A549 (cell line): ENCODE results near the gene SPACA6. TPM values are rescaled to one million over a fixed set of nuclear protein-coding genes. Genes with fewer than 3 reads are reported as not detected.

Experiments
- ATAC-seq, 2 experiments: fragments of 200-7000 bp in 1 of 2; fragments of >200 bp in 1 of 2; cut with Nextera tagmentation in 1 of 2; cut with Tn5 transposase in 1 of 2; 3 replicates each; pipeline versions ENCODE4 v1.8.0 to v1.9.1; 2018 to 2020; ENCODE audit warnings: mild to moderate bottlenecking in 1 of 2, moderate library complexity in 1 of 2
- CTCF ChIA-PET: fragments of 300-600 bp; sonication (Branson Sonifier 250); formaldehyde crosslinking; extraction: SDS; loops from one replicate; lab custom pipeline; 2021; ENCODE audit warnings: antibody characterized with exemption, inconsistent platforms; lab: Yijun Ruan, JAX
- POLR2A ChIA-PET: fragments of 350-600 bp; formaldehyde crosslinking; extraction: SDS; loops from one replicate; lab custom pipeline; 2021; ENCODE audit warnings: antibody characterized with exemption, inconsistent platforms; lab: Yijun Ruan, JAX
- DNase-seq, 2 experiments: peaks; one replicate each; pipeline versions ENCODE4 v3.0.0 to v3.0.0-alpha.2; 2011 to 2016; ENCODE audit warnings: low read depth in 1 of 2, low spot score in 1 of 2
- FAIRE-seq: peaks from 2 replicates; lab custom pipeline; 2011; peaks lifted over from hg19 to GRCh38; lab: Jason Lieb, UNC
- H3K27ac ChIP-seq, 2 experiments: fragments of >200 bp; sonication (Bioruptor Twin); formaldehyde crosslinking; 3 replicates each; pipeline ENCODE4 v1.5.1; 2016 to 2017
- H3K4me1 ChIP-seq: fragments of >200 bp; sonication (Bioruptor Twin); formaldehyde crosslinking; 3 replicates; pipeline ENCODE4 v1.6.1; 2016
- H3K4me2 ChIP-seq: fragments of >200 bp; sonication (Bioruptor Twin); formaldehyde crosslinking; 3 replicates; pipeline ENCODE4 v1.6.1; 2016
- H3K4me3 ChIP-seq: fragments of >200 bp; sonication (Bioruptor Twin); formaldehyde crosslinking; 3 replicates; pipeline ENCODE4 v1.5.1; 2016
- H3K9me3 ChIP-seq: fragments of >200 bp; sonication (Bioruptor Twin); formaldehyde crosslinking; 3 replicates; pipeline ENCODE4 v1.6.1; 2016
- BCL3 ChIP-seq: fragments of >200 bp; sonication (Bioruptor Twin); formaldehyde crosslinking; IDR thresholded peaks from 3 replicates; pipeline ENCODE4 v1.6.1; 2016
- CHD2 ChIP-seq: fragments of 150-350 bp; IDR thresholded peaks from 2 replicates; pipeline ENCODE4 v1.6.1; 2014; ENCODE audit warnings: low read length; ENCODE audit not compliant: partially characterized antibody
- CHD4 ChIP-seq: fragments of 200-600 bp; sonication (generic); IDR thresholded peaks from 2 replicates; pipeline ENCODE4 v1.6.1; 2016; ENCODE audit warnings: antibody characterized with exemption, mild to moderate bottlenecking, borderline replicate concordance
- ELK1 ChIP-seq: fragments of 150-350 bp; IDR thresholded peaks from 2 replicates; pipeline ENCODE4 v1.6.1; 2014; ENCODE audit warnings: low read depth, mild to moderate bottlenecking, low read length
- FOSL2 ChIP-seq, 2 experiments: fragments of 450-650 bp in 1 of 2; fragments of >200 bp in 1 of 2; sonication (Bioruptor Twin) in 1 of 2; formaldehyde crosslinking; IDR thresholded peaks; 2 replicates each; pipeline versions ENCODE4 v1.5.0 to v1.6.1; 2016 to 2020; ENCODE audit warnings: mild to moderate bottlenecking in 1 of 2, moderate library complexity in 1 of 2
- GATA3 ChIP-seq: IDR thresholded peaks from 2 replicates; pipeline ENCODE4 v1.6.1; 2012; ENCODE audit warnings: borderline replicate concordance
- HDAC2 ChIP-seq: fragments of 200-600 bp; sonication (generic); IDR thresholded peaks from 2 replicates; pipeline ENCODE4 v1.6.1; 2016
- HES2 ChIP-seq: fragments of >200 bp; sonication (Bioruptor Twin); formaldehyde crosslinking; IDR thresholded peaks from 2 replicates; pipeline ENCODE4 v1.6.1; 2016
- JUN ChIP-seq, 2 experiments: fragments of >200 bp; sonication (Bioruptor Twin); formaldehyde crosslinking; IDR thresholded peaks; 2 replicates in 1 of 2; 3 replicates in 1 of 2; pipeline ENCODE4 v1.6.1; 2016 to 2017
- KDM1A ChIP-seq: fragments of 200-600 bp; sonication (generic); IDR thresholded peaks from 2 replicates; pipeline ENCODE4 v1.6.1; 2016; ENCODE audit warnings: low read depth, mild to moderate bottlenecking
- NFE2L2 ChIP-seq: fragments of 150-350 bp; conservative IDR thresholded peaks from 2 replicates; pipeline ENCODE4 v1.6.1; 2014; ENCODE audit warnings: low read length
- PBX3 ChIP-seq: IDR thresholded peaks from 2 replicates; pipeline ENCODE4 v1.6.1; 2012
- POLR2A ChIP-seq: IDR thresholded peaks from 2 replicates; pipeline ENCODE4 v1.6.1; 2012; ENCODE audit warnings: mild to moderate bottlenecking, low read length
- RAD21 ChIP-seq, 2 experiments: fragments of >200 bp in 1 of 2; sonication (Bioruptor Twin) in 1 of 2; formaldehyde crosslinking in 1 of 2; IDR thresholded peaks in 1 of 2; conservative IDR thresholded peaks in 1 of 2; 2 replicates in 1 of 2; 3 replicates in 1 of 2; pipeline ENCODE4 v1.6.1; 2012 to 2018; ENCODE audit warnings: inconsistent platforms in 1 of 2
- RFX5 ChIP-seq: fragments of 450-650 bp; IDR thresholded peaks from 2 replicates; pipeline ENCODE4 v1.7.1; 2014; ENCODE audit warnings: antibody characterized with exemption, mild to moderate bottlenecking, moderate library complexity
- TP53 ChIP-seq: fragments of 250-450 bp; sonication (Bioruptor Pico); IDR thresholded peaks from 2 replicates; pipeline ENCODE4 v1.5.0; 2021; ENCODE audit warnings: mild to moderate bottlenecking, moderate library complexity
- USF2 ChIP-seq: fragments of 450-650 bp; IDR thresholded peaks from 2 replicates; pipeline ENCODE4 v1.6.1; 2014; ENCODE audit warnings: antibody characterized with exemption
- WGBS: methylation state at CpG from one replicate; pipeline ENCODE4 v1.1.6; 2017; ENCODE audit errors: missing lambda C conversion rate; 5-methylcytosine and 5-hydroxymethylcytosine counted together
- polyA plus RNA-seq, 4 experiments: library from polyadenylated mRNA; depleted of rRNA in 3 of 4; stranded (reverse); fragments of >200 nt; fragmentation: RNase III in 1 of 4; extraction: RNeasy Plus Mini Kit Qiagen cat#74134 plus additional on column Dnase treatment in 1 of 4; gene quantifications; 2 replicates in 3 of 4; 3 replicates in 1 of 4; pipeline ENCODE4 v1.2.3, GENCODE V29; 2011 to 2017

SPACA6 gene
- polyA plus RNA-seq, 2 of the 4 experiments (the other 2 are of a cell fraction), result 9.5 to 36.4 TPM

- no peak for DNase-seq
- Histone ChIP-seq H3K4me3 (no peak overlapping the region), H3K4me2 (no peak overlapping the region)
- WGBS, result 95% methylated on average over 5 of the region's 5 CpGs
- TF ChIP-seq HDAC2 (no peak), CHD4 (no peak), HES2 (no peak), GATA3 (no peak), NFE2L2 (no peak), USF2 (0 out of 2 replicates have a peak, but pooled peaks have one; percentile 16), RFX5 (no peak)
- TF ChIP-seq, all 56 proteins: peak for 1
- ChIA-PET CTCF (interaction anchor here (1.7 kb wide), 1 partner anchor 11 kb away, joined by 6 read pairs; no protein-coding TSS in a partner anchor), POLR2A (no interaction called here)
- Histone ChIP-seq H3K9me3 (no peaks in the 10 kb centered on the region), H3K27ac (no peak overlapping the region), H3K4me1 (peaks cover 22% of the 10 kb centered on the region; the same call in 2 of the 3 replicates)
- no peak for ATAC-seq
- FAIRE-seq, result no peak
Measured at GRCh38 chr19:51699170-51699569, 6.0 kb downstream of the SPACA6 start.

GRCh38 chr19:51701468-51702100, 8.5 kb downstream of the SPACA6 start:
- no peak for ATAC-seq
- Histone ChIP-seq H3K9me3 (no peaks in the 10 kb centered on the region), H3K4me3 (no peak overlapping the region), H3K27ac (no peak overlapping the region), H3K4me1 (peaks cover 28% of the 10 kb centered on the region; the same call in 2 of the 3 replicates), H3K4me2 (no peak overlapping the region)
- FAIRE-seq, result no peak
- no peak for DNase-seq
- ChIA-PET POLR2A (interaction anchor here (1.1 to 1.4 kb wide), 2 partner anchors 12 to 362 kb away, joined by 3 to 5 read pairs; no protein-coding TSS in a partner anchor), CTCF (interaction anchor here (3.5 kb wide), 1 partner anchor 13 kb away, joined by 28 read pairs; no protein-coding TSS in a partner anchor)
- WGBS, result 89% methylated on average over 12 of the region's 12 CpGs
- no peak for TF ChIP-seq BCL3
- TF ChIP-seq KDM1A, result no peak
- no peak for TF ChIP-seq CHD2
- TF ChIP-seq ELK1, result no peak
- TF ChIP-seq CHD4, result no peak
- TF ChIP-seq PBX3, result 0 out of 2 replicates have a peak, but pooled peaks have one; percentile 15
- TF ChIP-seq RAD21 (conservative IDR thresholded peaks at IDR 0.05 in 1 of 2, IDR thresholded peaks at IDR 0.05 in 1 of 2), result no peak

GRCh38 chr19:51702103-51702824, 9.1 kb downstream of the SPACA6 start:
- CTCF ChIA-PET, result interaction anchor here (1.3 to 3.5 kb wide), 3 partner anchors 7 to 307 kb away, joined by 4 to 28 read pairs (median 14); no protein-coding TSS in a partner anchor

More at GRCh38 chr19:51702103-51702824, 9.1 kb downstream of the SPACA6 start:
- WGBS, result 88% methylated on average over 21 of the region's 27 CpGs
- FAIRE-seq (no peak), DNase-seq (peak; percentile 71 to 74), ATAC-seq (peak; percentile 31 to 45)
- H3K4me3 ChIP-seq, result no peak overlapping the region
- no peaks in the 10 kb centered on the region for H3K9me3 ChIP-seq
- H3K4me2 ChIP-seq, result no peak overlapping the region
- TF ChIP-seq PBX3, result 0 out of 2 replicates have a peak, but pooled peaks have one; percentile 11
- no peak for TF ChIP-seq HDAC2
- TF ChIP-seq TP53, result no peak
- TF ChIP-seq JUN (IDR thresholded peaks at IDR 0.05), result peak in 1 of 2 experiments; percentile 31; a peak in 2 of 5 replicates
- no peak for TF ChIP-seq POLR2A
- no peak for TF ChIP-seq FOSL2 (IDR thresholded peaks at IDR 0.05)
- no peak for TF ChIP-seq FOSL2 (CRISPR knock-in tag; IDR thresholded peaks at IDR 0.05)
- H3K27ac ChIP-seq, result 0 out of 6 replicates have a peak overlapping the region, but pooled peaks of 1 of the 2 experiments have one; percentile 3
- H3K4me1 ChIP-seq, result peaks cover 28% of the 10 kb centered on the region; the same call in 2 of the 3 replicates
- POLR2A ChIA-PET, result interaction anchor here (1.1 to 2.6 kb wide), 2 partner anchors 13 kb away, joined by 3 to 29 read pairs; no protein-coding TSS in a partner anchor
